GM19025 (cell line): ENCODE data around the gene CYP39A1.

ENCODE experiments used
- ATAC-seq: cut with Tn5 transposase; IDR thresholded peaks from one replicate; pipeline ENCODE4 v1.9.1; 2021; ENCODE audit warnings: mild to moderate bottlenecking, low read depth, moderate library complexity; ENCODE audit not compliant: unreplicated experiment

The CYP39A1 gene

GRCh38 chr6:46592740-46593139, 59.9 kb downstream of the CYP39A1 start:
- no peak for ATAC-seq

- ATAC-seq: no peak
These were observed 60.6 kb downstream of the CYP39A1 start for GRCh38 chr6:46592046-46592445.

- no peak for ATAC-seq
These were observed 61.9 kb downstream of the CYP39A1 start for GRCh38 chr6:46590765-46591164.

- no peak for ATAC-seq
These were observed 65.7 kb downstream of the CYP39A1 start for GRCh38 chr6:46586906-46587305.

GRCh38 chr6:46584586-46584985, 68.0 kb downstream of the CYP39A1 start:
- ATAC-seq: no peak

GRCh38 chr6:46583721-46584120, 68.9 kb downstream of the CYP39A1 start:
- ATAC-seq: no peak

GRCh38 chr6:46583081-46583480, 69.5 kb downstream of the CYP39A1 start:
- no peak for ATAC-seq

GRCh38 chr6:46581459-46582177, 71.0 kb downstream of the CYP39A1 start:
- no peak for ATAC-seq

GRCh38 chr6:46575530-46575929, 77.1 kb downstream of the CYP39A1 start:
- no peak for ATAC-seq

GRCh38 chr6:46573140-46573539, 79.5 kb downstream of the CYP39A1 start:
- no peak for ATAC-seq

- no peak for ATAC-seq
These were observed 87.1 kb downstream of the CYP39A1 start for GRCh38 chr6:46565531-46565930.

- ATAC-seq: no peak
These were observed 88.7 kb downstream of the CYP39A1 start for GRCh38 chr6:46563924-46564323.

GRCh38 chr6:46556053-46556452, 96.6 kb downstream of the CYP39A1 start:
- no peak for ATAC-seq

GRCh38 chr6:46555129-46555528, 97.5 kb downstream of the CYP39A1 start:
- no peak for ATAC-seq

GRCh38 chr6:46549155-46549554, 103.5 kb downstream of the CYP39A1 start:
- ATAC-seq: no peak

- no peak for ATAC-seq
These were observed 111.1 kb downstream of the CYP39A1 start for GRCh38 chr6:46541556-46541955.

GRCh38 chr6:46539866-46540265, 112.8 kb downstream of the CYP39A1 start:
- ATAC-seq: no peak

GRCh38 chr6:46538800-46539480, 113.7 kb downstream of the CYP39A1 start:
- no peak for ATAC-seq

- no peak for ATAC-seq
These were observed 121.7 kb downstream of the CYP39A1 start for GRCh38 chr6:46530896-46531295.

- ATAC-seq: no peak
These were observed 123.5 kb downstream of the CYP39A1 start for GRCh38 chr6:46528961-46529750.

- ATAC-seq: no peak
These were observed 126.0 kb downstream of the CYP39A1 start for GRCh38 chr6:46526607-46527006.
